Retinal pigment epithelial cell (primary cell): ENCODE results near the gene KCNT1.

Source experiments
- DNase-seq: peaks from one replicate; pipeline ENCODE4 v3.0.0-alpha.2; 2010; ENCODE audit warnings: low read depth
- H3K4me3 ChIP-seq: 2 replicates; pipeline ENCODE4 v1.5.1; 2011; ENCODE audit warnings: mild to moderate bottlenecking, low read length, control low read depth, moderate library complexity
- TF ChIP-seq, protein P1 (sequence below): conservative IDR thresholded peaks from 2 replicates; pipeline ENCODE4 v1.5.1; 2011; ENCODE audit warnings: low read depth, low read length, control low read depth, inconsistent platforms

KCNT1 gene

GRCh38 chr9:135786146-135786690 is 84.2 kb downstream of the KCNT1 start:
- no peak for DNase-seq
- no peak overlapping the region for H3K4me3 ChIP-seq
- TF ChIP-seq, protein P1, sequence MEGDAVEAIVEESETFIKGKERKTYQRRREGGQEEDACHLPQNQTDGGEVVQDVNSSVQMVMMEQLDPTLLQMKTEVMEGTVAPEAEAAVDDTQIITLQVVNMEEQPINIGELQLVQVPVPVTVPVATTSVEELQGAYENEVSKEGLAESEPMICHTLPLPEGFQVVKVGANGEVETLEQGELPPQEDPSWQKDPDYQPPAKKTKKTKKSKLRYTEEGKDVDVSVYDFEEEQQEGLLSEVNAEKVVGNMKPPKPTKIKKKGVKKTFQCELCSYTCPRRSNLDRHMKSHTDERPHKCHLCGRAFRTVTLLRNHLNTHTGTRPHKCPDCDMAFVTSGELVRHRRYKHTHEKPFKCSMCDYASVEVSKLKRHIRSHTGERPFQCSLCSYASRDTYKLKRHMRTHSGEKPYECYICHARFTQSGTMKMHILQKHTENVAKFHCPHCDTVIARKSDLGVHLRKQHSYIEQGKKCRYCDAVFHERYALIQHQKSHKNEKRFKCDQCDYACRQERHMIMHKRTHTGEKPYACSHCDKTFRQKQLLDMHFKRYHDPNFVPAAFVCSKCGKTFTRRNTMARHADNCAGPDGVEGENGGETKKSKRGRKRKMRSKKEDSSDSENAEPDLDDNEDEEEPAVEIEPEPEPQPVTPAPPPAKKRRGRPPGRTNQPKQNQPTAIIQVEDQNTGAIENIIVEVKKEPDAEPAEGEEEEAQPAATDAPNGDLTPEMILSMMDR, result no peak

GRCh38 chr9:135787317-135787716 is 85.3 kb downstream of the KCNT1 start:
- TF ChIP-seq, protein P1, result no peak
- H3K4me3 ChIP-seq, result no peak overlapping the region
- DNase-seq, result no peak

DNA sequence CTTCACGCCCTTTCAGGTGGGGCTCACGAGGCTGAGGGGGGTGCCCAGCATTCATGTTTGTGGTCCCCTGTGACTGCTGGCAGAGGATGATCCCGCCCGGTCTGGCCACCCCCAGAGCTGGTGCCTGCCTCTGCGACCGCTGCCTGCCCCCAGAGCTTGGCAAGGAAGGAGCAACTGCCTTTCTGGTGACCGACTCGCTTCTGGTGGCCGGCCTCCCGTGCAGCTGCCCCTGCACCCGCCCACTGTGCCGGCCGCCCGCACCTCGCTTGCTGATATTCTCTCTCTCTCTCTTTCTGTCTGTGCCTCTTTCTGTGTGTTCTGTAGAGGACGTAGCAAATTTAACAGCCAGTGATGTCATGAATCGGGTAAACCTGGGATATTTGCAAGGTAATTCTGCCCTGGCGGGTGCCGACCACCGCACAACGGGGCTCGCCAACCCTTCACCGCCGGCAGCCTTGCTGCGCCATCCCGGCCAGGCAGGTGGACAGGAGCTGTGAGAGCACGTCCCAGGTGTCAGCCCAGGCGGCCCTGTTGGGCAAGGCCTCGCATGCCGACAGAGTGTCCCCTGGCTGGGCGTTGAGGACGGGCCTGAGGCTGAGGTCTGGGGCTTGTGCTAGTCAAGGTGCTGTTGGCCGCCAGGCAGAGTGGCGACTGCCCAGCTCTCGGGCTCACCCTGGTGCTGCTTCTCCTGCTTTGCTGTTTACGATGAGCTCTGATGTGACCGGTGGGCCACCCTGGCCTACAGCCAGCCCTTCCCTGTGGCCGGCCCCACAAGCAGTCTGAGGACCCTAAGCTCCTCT is 86.0 kb downstream of the KCNT1 start:
- no peak for DNase-seq
- TF ChIP-seq, protein P1, result no peak

DNA sequence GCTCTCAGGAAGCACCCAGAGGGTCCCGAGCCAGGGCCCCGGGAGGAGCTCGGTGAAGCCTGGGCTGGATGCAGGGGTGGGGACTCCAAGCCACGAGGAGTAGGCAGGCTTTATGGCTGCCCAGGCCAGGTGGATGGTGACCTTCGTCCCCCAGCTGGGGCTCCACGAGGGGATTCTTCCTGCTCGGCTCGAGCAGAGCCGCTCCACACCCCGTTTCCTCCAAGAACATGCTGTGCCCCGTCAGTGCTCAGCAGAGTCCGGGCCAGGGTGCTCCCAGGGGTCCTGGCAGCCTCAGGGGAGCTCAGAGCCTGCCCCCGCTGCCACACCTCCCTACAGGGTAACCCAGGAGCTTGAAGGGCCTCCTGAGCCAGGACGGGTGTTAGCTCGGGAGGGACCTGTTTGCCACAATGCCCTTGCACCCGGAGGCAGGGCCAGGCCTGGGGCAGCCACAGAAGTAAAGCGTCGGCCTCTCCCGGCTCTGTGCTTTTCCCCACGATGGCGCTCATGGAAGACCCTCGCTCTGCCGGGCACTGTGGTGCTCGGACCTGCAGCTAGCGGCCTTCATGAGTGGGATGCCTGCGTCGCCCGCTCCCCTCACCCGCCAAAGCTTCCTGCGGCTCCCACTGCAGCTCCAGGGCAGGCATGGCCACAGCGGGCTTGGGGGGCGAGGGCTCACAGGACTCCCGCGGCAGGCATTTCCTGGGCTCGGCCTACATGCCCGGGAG is 86.8 kb downstream of the KCNT1 start:
- TF ChIP-seq, protein P1, result no peak
- DNase-seq, result no peak
- no peak overlapping the region for H3K4me3 ChIP-seq

More for the DNA sequence above, 86.0 kb downstream of the KCNT1 start:
- H3K4me3 ChIP-seq, result no peak overlapping the region

DNA sequence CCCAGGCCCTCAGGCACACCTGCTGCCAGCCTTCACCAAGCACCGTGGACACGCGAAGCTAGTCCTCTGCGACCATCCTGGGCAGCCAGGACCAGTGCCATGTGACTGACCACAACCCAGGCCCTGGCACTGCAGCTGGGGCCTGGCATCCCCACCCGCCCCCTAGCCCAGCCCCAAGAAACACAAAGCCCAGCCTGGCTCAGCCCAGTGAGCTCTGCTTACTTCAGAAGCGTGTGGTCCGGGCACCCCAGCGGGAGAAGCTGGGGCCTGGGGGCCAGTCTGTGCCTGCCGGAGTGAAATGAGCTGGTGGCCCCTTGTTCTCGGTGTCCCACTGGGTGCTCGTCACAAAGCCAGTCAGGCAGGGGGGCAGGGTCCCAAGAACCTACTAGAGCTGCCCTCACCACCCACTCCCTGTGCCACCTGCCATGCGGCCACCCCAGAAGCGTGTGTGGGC is 87.9 kb downstream of the KCNT1 start:
- H3K4me3 ChIP-seq, result no peak overlapping the region
- no peak for DNase-seq
- TF ChIP-seq, protein P1, result no peak

GRCh38 chr9:135790356-135790755 is 88.4 kb downstream of the KCNT1 start:
- TF ChIP-seq, protein P1, result no peak
- no peak overlapping the region for H3K4me3 ChIP-seq
- DNase-seq, result no peak
